OCI-LY7 (cell line): ENCODE measurements around the gene CFAP58. TPM values are rescaled to one million over a fixed set of nuclear protein-coding genes. Genes with fewer than 3 reads are reported as not detected.

Experiments used
- BruUV-seq: library from RNA; stranded (reverse); fragments of 400-500 nt; replicated peaks from 2 replicates; lab custom pipeline; 2021; lab: Mats Ljungman, UMichigan
- CTCF ChIA-PET: fragments of 300-600 bp; sonication (Branson Sonifier 250); formaldehyde crosslinking; loops from one replicate; lab custom pipeline; 2022; ENCODE audit warnings: antibody characterized with exemption; ENCODE audit not compliant: unreplicated experiment; lab: Charles Lee
- POLR2A ChIA-PET: fragments of 300-600 bp; sonication (Branson Sonifier 250); formaldehyde crosslinking; loops from one replicate; lab custom pipeline; 2022; ENCODE audit warnings: antibody characterized with exemption; lab: Charles Lee
- DNase-seq: peaks from one replicate; pipeline ENCODE4 v3.0.0-alpha.2; 2015; ENCODE audit warnings: low spot score
- H2AFZ ChIP-seq: fragments of 200-600 bp; sonication (generic), shearing (Covaris generic); 2 replicates; pipeline ENCODE4 v1.6.1; 2014; ENCODE audit warnings: mild to moderate bottlenecking, antibody characterized with exemption, low read length, moderate library complexity
- H3K27ac ChIP-seq: fragments of 200-600 bp; sonication (generic); 2 replicates; pipeline ENCODE4 v1.5.1; 2014; ENCODE audit warnings: mixed run types, low read depth, mild to moderate bottlenecking, moderate library complexity, low read length, inconsistent platforms; ENCODE audit not compliant: poor library complexity, severe bottlenecking
- H3K36me3 ChIP-seq: fragments of 200-600 bp; sonication (generic); 2 replicates; pipeline ENCODE4 v1.6.1; 2014; ENCODE audit warnings: mild to moderate bottlenecking, antibody characterized with exemption, low read length, moderate library complexity, mixed read lengths; ENCODE audit not compliant: insufficient read depth
- H3K4me1 ChIP-seq: fragments of 200-600 bp; sonication (generic); 2 replicates; pipeline ENCODE4 v1.5.1; 2014; ENCODE audit warnings: mild to moderate bottlenecking, low read length; ENCODE audit not compliant: insufficient read depth, poor library complexity, severe bottlenecking
- H3K4me2 ChIP-seq: fragments of 200-600 bp; sonication (generic); 2 replicates; pipeline ENCODE4 v1.6.1; 2014; ENCODE audit warnings: mild to moderate bottlenecking, low read length
- H3K4me3 ChIP-seq: fragments of 200-600 bp; sonication (generic); 2 replicates; pipeline ENCODE4 v1.5.1; 2014; ENCODE audit warnings: mild to moderate bottlenecking, low read depth, low read length; ENCODE audit not compliant: poor library complexity, severe bottlenecking
- H3K79me2 ChIP-seq: fragments of 200-600 bp; sonication (generic); 2 replicates; pipeline ENCODE4 v1.6.1; 2016; ENCODE audit warnings: low read depth, mild to moderate bottlenecking, low read length, moderate library complexity, mixed read lengths; ENCODE audit not compliant: insufficient read depth
- H3K9me2 ChIP-seq: fragments of 200-600 bp; sonication (generic); 2 replicates; pipeline ENCODE4 v1.6.1; 2016; ENCODE audit warnings: mild to moderate bottlenecking, low read length, mixed read lengths; ENCODE audit not compliant: insufficient read depth
- H3K9me3 ChIP-seq: fragments of 200-600 bp; sonication (generic); 2 replicates; pipeline ENCODE4 v1.6.1; 2014; ENCODE audit warnings: mild to moderate bottlenecking, mixed run types, low read length, mixed read lengths
- H4K20me1 ChIP-seq: fragments of 200-600 bp; sonication (generic); 2 replicates; pipeline ENCODE4 v1.6.1; 2014; ENCODE audit warnings: mild to moderate bottlenecking, antibody characterized with exemption, low read length, moderate library complexity, mixed read lengths; ENCODE audit not compliant: insufficient read depth
- EZH2phosphoT487 ChIP-seq: fragments of 200-600 bp; sonication (generic); IDR thresholded peaks from 2 replicates; pipeline ENCODE4 v1.6.1; 2018; ENCODE audit warnings: low read depth, borderline replicate concordance, mild to moderate bottlenecking, mixed run types, antibody characterized with exemption, low read length, moderate library complexity, mixed read lengths
- intact Hi-C: fragments of 100-400 bp; cut with micrococcal nuclease; formaldehyde crosslinking; loops from one replicate; pipeline ENCODE4 v1.10.0; 2022; ENCODE audit not compliant: unreplicated experiment
- total RNA-seq, 2 experiments: library from RNA; depleted of rRNA in 1 of 2; stranded (reverse); fragments of >200 nt in 1 of 2; shearing (Covaris generic) in 1 of 2; gene quantifications; 2 replicates each; pipeline ENCODE4 v1.2.3, GENCODE V29; 2014 to 2022
- TF ChIP-seq, protein P1 (sequence below): fragments of 200-600 bp; sonication (generic); conservative IDR thresholded peaks from 2 replicates; pipeline ENCODE4 v1.5.1; 2014; ENCODE audit warnings: mild to moderate bottlenecking, antibody characterized with exemption, low read length, moderate library complexity, mixed read lengths

The CFAP58 gene
- total RNA-seq, 2 experiments from 2014 or later: 0.09 to 1.5 TPM

- Histone ChIP-seq H4K20me1 (no peaks in the 10 kb centered on the region), H3K4me2 (peak overlapping the region; percentile 77), H2AFZ (peak overlapping the region; percentile 3; the same call in 1 of the 2 replicates), H3K4me3 (peak overlapping the region; percentile 68), H3K4me1 (peaks cover 49% of the 10 kb centered on the region), H3K36me3 (no peaks in the 10 kb centered on the region), H3K9me3 (no peaks in the 10 kb centered on the region), H3K27ac (no peak overlapping the region), H3K79me2 (no peaks in the 10 kb centered on the region), H3K9me2 (no peaks in the 10 kb centered on the region)
- no TSS peak for BruUV-seq
- CTCF ChIA-PET: interaction anchor here (1.8 to 3.5 kb wide), 2 partner anchors 46 to 60 kb away, joined by 8 to 28 read pairs; no protein-coding TSS in a partner anchor
- no peak for TF ChIP-seq EZH2phosphoT487
- TF ChIP-seq, protein P1, sequence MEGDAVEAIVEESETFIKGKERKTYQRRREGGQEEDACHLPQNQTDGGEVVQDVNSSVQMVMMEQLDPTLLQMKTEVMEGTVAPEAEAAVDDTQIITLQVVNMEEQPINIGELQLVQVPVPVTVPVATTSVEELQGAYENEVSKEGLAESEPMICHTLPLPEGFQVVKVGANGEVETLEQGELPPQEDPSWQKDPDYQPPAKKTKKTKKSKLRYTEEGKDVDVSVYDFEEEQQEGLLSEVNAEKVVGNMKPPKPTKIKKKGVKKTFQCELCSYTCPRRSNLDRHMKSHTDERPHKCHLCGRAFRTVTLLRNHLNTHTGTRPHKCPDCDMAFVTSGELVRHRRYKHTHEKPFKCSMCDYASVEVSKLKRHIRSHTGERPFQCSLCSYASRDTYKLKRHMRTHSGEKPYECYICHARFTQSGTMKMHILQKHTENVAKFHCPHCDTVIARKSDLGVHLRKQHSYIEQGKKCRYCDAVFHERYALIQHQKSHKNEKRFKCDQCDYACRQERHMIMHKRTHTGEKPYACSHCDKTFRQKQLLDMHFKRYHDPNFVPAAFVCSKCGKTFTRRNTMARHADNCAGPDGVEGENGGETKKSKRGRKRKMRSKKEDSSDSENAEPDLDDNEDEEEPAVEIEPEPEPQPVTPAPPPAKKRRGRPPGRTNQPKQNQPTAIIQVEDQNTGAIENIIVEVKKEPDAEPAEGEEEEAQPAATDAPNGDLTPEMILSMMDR: no peak
- no peak for DNase-seq
- intact Hi-C loops: loop anchor here (5.0 kb wide), 1 partner anchor 230 kb away; the partner anchor contains the start of gene SFR1
- POLR2A ChIA-PET: interaction anchor here (0.6 to 1.0 kb wide), 6 partner anchors 14 to 369 kb away, joined by 3 to 4 read pairs (median 3); partner anchors contain the start of gene ITPRIP
Observed at GRCh38 chr10:104351919-104352318, 1.7 kb upstream of the CFAP58 start.

- no peaks in the 10 kb centered on the region for H3K4me1 ChIP-seq
- ChIA-PET CTCF (no interaction called here), POLR2A (interaction anchor here (0.6 kb wide), 1 partner anchor 60 kb away, joined by 3 read pairs; no protein-coding TSS in a partner anchor)
- H3K9me2 ChIP-seq: no peaks in the 10 kb centered on the region
- no peaks in the 10 kb centered on the region for H4K20me1 ChIP-seq
- no peak overlapping the region for H2AFZ ChIP-seq
- H3K27ac ChIP-seq: no peak overlapping the region
- no peak overlapping the region for H3K4me2 ChIP-seq
- TF ChIP-seq, protein P1: no peak
- no peak for TF ChIP-seq EZH2phosphoT487
- H3K9me3 ChIP-seq: no peaks in the 10 kb centered on the region
- no peaks in the 10 kb centered on the region for H3K79me2 ChIP-seq
- no peaks in the 10 kb centered on the region for H3K36me3 ChIP-seq
- no TSS peak for BruUV-seq
- DNase-seq: no peak
- no peak overlapping the region for H3K4me3 ChIP-seq
- intact Hi-C loops: no loop called here
Observed at GRCh38 chr10:104359811-104360210, 6.2 kb downstream of the CFAP58 start.

DNA sequence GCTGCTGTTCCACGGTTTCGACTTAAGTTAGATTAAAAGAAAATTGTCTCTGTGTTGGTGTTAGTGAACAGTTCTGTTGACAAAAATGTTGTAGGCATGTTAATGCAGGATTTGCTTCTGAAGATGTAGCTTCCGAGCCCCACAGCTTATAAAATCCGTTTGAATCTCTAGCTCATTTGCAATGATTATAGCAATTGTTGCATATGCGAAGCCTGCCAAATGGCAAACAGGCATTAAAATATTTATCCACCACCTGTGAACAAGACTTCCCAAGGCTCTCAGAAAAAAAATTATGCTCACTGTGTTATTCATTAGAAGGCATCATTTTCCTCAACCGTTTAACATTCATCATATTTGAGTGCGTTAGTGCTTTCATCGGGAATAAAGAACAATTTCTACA is 14.3 kb downstream of the CFAP58 start:
- no peaks in the 10 kb centered on the region for H3K4me1 ChIP-seq
- no peak overlapping the region for H3K27ac ChIP-seq
- ChIA-PET CTCF (interaction anchor here (0.8 kb wide), 1 partner anchor 75 kb away, joined by 3 read pairs; no protein-coding TSS in a partner anchor), POLR2A (no interaction called here)
- H3K4me3 ChIP-seq: no peak overlapping the region
- no peaks in the 10 kb centered on the region for H4K20me1 ChIP-seq
- no TSS peak for BruUV-seq
- intact Hi-C loops: no loop called here
- H3K79me2 ChIP-seq: no peaks in the 10 kb centered on the region
- TF ChIP-seq, protein P1: no peak
- TF ChIP-seq EZH2phosphoT487: no peak
- no peak for DNase-seq
- no peak overlapping the region for H3K4me2 ChIP-seq
- H2AFZ ChIP-seq: no peak overlapping the region
- H3K9me2 ChIP-seq: no peaks in the 10 kb centered on the region
- H3K9me3 ChIP-seq: no peaks in the 10 kb centered on the region
- H3K36me3 ChIP-seq: no peaks in the 10 kb centered on the region
